IMR-90 (cell line): ENCODE data around the gene PCA3.

Source experiments
- RCOR1 ChIP-seq: IDR thresholded peaks from 2 replicates; pipeline ENCODE4 v1.6.1; 2012; ENCODE audit warnings: mild to moderate bottlenecking, low read length, improper control_type of control experiment; ENCODE audit not compliant: insufficient replicate concordance
- SMC3 ChIP-seq: fragments of 150-350 bp; IDR thresholded peaks from 2 replicates; pipeline ENCODE4 v1.6.1; 2016; ENCODE audit warnings: low read depth, mild to moderate bottlenecking, antibody characterized with exemption, low read length, moderate library complexity
- TF ChIP-seq, protein P1 (sequence below): conservative IDR thresholded peaks from 2 replicates; pipeline ENCODE4 v1.5.1; 2012; ENCODE audit warnings: mild to moderate bottlenecking, low read depth, low read length, improper control_type of control experiment

DNA sequence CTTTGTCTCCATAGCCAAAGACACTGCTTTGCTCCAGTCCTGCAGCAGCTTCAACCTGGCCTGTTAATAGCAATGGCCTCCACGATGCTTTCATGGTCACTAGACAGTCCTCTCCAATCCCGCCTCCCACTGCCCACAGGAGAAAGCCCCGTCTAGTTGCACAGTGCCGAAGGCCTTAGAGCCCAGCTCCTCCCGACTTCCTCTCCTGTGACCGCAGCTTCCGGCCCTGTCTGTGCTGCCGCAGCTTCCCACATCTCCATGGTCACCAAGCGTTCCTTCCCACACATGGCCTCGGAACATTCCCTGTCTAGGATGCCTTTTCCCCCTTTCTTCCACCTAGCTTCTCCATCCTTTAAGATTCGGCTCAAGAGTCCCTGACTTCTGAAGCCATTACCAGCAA is 23.4 kb downstream of the PCA3 start:
- TF ChIP-seq RCOR1, result no peak
- TF ChIP-seq, protein P1, sequence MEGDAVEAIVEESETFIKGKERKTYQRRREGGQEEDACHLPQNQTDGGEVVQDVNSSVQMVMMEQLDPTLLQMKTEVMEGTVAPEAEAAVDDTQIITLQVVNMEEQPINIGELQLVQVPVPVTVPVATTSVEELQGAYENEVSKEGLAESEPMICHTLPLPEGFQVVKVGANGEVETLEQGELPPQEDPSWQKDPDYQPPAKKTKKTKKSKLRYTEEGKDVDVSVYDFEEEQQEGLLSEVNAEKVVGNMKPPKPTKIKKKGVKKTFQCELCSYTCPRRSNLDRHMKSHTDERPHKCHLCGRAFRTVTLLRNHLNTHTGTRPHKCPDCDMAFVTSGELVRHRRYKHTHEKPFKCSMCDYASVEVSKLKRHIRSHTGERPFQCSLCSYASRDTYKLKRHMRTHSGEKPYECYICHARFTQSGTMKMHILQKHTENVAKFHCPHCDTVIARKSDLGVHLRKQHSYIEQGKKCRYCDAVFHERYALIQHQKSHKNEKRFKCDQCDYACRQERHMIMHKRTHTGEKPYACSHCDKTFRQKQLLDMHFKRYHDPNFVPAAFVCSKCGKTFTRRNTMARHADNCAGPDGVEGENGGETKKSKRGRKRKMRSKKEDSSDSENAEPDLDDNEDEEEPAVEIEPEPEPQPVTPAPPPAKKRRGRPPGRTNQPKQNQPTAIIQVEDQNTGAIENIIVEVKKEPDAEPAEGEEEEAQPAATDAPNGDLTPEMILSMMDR, result no peak
- TF ChIP-seq SMC3, result no peak
